VCaP (cell line): Measurements from ENCODE around the gene KCTD20.

Experiments used
- H3K27ac ChIP-seq: fragments of 450-650 bp; 2 replicates; pipeline ENCODE4 v1.5.1; 2017
- CTCF ChIP-seq: fragments of 450-650 bp; conservative IDR thresholded peaks from 2 replicates; pipeline ENCODE4 v1.5.1; 2017; ENCODE audit warnings: mild to moderate bottlenecking, moderate library complexity

Gene KCTD20

GRCh38 chr6:36536873-36537547 is 94.2 kb downstream of the KCTD20 start:
- TF ChIP-seq CTCF, result no peak
- no peak overlapping the region for H3K27ac ChIP-seq

- H3K27ac ChIP-seq, result no peak overlapping the region
- TF ChIP-seq CTCF, result no peak
Observed at GRCh38 chr6:36539814-36540568, 97.2 kb downstream of the KCTD20 start.
